ENCODE data around the gene CAMSAP2.
"Not testable (repeated sequence)": the region's sequence is repeated elsewhere in the genome, so short reads cannot be mapped to it uniquely, and the experiment has no call there.

CAMSAP2 gene

DNA sequence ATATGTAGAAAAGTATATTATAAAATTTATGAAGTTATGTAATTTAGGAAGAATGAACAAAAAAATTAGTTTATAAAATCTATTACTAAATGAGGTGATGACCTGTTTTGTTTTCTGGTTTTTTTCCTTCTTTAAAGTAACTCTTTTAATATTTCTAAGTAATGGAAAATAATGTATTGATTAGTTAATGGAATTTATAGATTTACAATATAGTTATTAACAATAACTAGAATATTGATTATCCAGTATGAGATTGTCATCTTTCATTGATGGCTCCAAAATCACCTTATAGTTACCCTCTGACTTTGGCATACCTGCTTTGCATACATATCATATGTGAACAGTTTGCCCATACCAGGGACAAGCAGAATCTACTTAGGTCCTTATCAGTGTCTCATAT is 23.4 kb downstream of the CAMSAP2 start:
- Mint-ChIP-seq H3K9me3 (no peaks in the 10 kb centered on the region), H3K36me3 (peaks cover 15% of the 10 kb centered on the region), H3K27ac (no peak overlapping the region), H3K4me1 (peaks cover 3% of the 10 kb centered on the region), H3K4me3 (no peak overlapping the region), H3K27me3 (no peaks in the 10 kb centered on the region)

DNA sequence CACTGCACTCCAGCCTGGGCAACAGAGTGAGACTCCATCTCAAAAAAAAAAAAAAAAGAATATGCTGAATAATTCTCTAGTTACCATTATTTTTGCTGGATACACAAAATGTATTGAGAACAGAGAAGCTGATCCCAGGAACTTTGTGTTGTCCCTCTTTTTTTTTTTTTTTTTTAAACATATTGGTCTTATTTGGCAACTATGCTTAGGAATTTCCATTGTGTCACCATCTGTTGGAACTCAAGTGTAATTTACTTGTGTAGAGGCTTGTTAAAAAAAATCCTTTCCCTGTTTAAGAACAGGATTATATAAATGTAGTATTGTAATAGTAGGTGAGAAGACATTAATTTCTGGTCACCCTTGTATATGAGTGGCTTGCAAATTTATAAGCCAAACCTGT is 28.6 kb downstream of the CAMSAP2 start:
- H3K27ac Mint-ChIP-seq, result no peak overlapping the region
- no peaks in the 10 kb centered on the region for H3K27me3 Mint-ChIP-seq
- H3K36me3 Mint-ChIP-seq, result peaks cover 22% of the 10 kb centered on the region
- H3K4me1 Mint-ChIP-seq, result no peaks in the 10 kb centered on the region
- H3K9me3 Mint-ChIP-seq, result no peaks in the 10 kb centered on the region
- H3K4me3 Mint-ChIP-seq, result no peak overlapping the region

DNA sequence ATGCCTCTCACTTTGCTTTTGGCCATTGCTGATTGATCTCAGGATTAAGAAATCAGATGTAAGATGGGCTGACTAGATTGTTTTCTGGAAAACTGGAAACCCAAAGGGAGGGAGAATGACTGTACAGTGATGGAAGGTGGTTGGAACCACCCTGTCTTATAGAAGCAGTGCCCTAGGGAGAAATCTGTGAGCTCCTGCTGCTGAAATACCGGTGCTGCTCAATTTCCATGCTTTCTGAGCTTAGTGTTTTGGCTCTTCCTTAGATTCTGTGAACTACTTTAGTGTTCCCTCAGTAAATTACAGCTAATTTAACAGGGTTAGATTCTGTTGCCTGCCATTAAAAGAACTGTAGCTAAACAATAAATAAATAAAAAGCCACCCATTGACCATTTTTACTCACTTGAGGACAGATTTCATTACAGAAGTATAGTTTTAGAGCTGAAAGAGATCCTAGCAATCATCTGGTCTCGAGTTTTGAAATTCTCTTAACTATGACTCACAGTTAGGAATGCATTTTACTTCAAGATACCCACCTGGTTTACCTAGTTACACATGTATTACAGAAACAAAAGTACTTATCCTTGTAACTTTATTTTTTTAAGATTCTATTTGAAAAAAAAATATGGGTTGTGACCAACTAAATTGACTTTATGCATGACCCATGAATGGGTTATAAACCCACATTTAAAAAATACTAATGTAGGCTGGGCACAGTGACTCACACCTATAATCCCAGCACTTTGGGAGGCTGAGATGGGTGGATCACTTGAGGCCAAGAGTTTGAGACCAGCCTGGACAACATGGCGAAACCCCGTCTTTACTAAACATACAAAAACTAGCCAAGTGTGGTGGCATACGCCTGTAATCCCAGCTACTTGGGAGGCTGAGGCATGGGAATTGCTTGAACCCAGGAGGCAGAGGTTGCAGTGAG is 33.2 kb downstream of the CAMSAP2 start:
- Mint-ChIP-seq H3K4me3 (no peak overlapping the region), H3K9me3 (no peaks in the 10 kb centered on the region), H3K27ac (no peak overlapping the region), H3K36me3 (peaks cover 17% of the 10 kb centered on the region), H3K4me1 (peaks cover 4% of the 10 kb centered on the region), H3K27me3 (no peaks in the 10 kb centered on the region)

DNA sequence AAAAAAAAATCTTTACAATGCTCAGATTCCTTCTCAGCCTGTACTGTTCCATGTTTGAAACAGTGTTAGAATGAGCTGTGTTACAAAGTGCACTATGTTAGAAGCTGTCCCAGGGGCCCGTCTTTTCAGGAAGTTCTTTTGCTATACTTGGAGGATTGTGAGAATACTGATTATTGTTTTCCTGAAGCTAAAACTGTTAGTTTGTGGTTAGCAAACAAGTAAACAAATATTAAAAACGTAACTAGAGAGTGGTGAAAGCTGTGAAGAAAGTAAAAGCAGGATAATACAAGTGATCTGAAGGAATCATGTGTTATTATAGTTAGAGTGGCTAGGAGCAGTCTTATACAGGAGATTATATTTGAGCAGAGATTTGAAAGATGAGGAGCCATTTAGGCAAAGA is 35.6 kb downstream of the CAMSAP2 start:
- peaks cover 7% of the 10 kb centered on the region for H3K36me3 Mint-ChIP-seq
- peaks cover 4% of the 10 kb centered on the region for H3K4me1 Mint-ChIP-seq
- peak overlapping the region; percentile 24 for H3K27ac Mint-ChIP-seq
- H3K9me3 Mint-ChIP-seq, result no peaks in the 10 kb centered on the region
- no peaks in the 10 kb centered on the region for H3K27me3 Mint-ChIP-seq
- H3K4me3 Mint-ChIP-seq, result no peak overlapping the region

DNA sequence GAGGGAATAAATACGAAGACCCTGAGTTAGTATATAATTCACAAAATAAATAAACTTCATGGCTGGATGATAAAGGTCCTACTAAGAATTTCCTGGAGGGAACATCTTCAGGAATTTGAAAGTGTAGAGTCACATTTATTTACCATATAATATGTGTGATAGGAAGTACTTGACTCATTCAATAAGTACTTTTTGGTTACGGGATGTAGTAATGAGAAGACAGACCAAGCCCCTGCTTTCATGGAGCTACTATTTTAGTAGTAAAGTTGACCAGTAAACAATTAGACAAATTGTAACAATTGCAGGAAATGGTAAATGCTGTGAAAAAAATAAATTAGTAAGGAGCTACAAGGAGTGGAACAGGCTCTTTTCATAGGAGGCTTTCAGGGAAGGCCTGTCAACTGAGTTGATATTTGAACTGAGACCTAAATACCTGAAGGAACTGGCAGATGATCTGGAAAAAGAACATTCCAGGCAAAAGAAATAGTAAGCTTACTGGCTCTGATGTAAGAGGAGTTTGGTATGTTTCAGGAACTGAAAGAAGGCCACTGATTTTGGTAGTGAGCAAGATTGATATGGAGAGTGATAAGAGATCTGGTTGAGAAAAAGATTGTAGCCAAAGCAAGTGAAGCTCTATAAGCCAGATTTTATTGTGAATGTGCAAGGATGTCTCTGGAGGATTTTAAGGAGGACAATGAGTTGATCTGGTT is 36.2 kb downstream of the CAMSAP2 start:
- H3K4me1 Mint-ChIP-seq, result peaks cover 4% of the 10 kb centered on the region
- no peak overlapping the region for H3K4me3 Mint-ChIP-seq
- H3K36me3 Mint-ChIP-seq, result peaks cover 3% of the 10 kb centered on the region
- no peak overlapping the region for H3K27ac Mint-ChIP-seq
- H3K27me3 Mint-ChIP-seq, result no peaks in the 10 kb centered on the region
- no peaks in the 10 kb centered on the region for H3K9me3 Mint-ChIP-seq

DNA sequence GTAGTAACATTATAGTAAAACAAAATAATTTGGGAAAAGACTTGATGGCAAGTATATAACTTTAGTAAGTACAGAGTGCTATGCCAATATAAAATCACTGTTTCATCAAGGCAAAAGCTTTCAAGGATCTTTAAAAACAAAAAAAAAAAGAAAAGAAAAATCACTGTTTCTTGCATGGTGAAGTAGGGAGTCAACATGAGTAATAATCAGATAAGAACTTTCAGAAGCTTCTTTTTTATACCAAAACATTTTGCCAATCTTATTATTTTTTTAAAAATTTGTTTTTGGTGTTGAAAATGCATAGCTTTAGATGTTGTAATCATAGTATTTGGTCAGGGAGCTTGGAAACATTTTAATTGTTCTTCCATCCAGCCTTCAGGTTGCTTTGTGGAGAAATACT is 37.2 kb downstream of the CAMSAP2 start:
- H3K36me3 Mint-ChIP-seq, result peaks cover 2% of the 10 kb centered on the region
- no peak overlapping the region for H3K4me3 Mint-ChIP-seq
- H3K4me1 Mint-ChIP-seq, result peaks cover 11% of the 10 kb centered on the region
- no peak overlapping the region for H3K27ac Mint-ChIP-seq
- no peaks in the 10 kb centered on the region for H3K27me3 Mint-ChIP-seq
- H3K9me3 Mint-ChIP-seq, result no peaks in the 10 kb centered on the region

DNA sequence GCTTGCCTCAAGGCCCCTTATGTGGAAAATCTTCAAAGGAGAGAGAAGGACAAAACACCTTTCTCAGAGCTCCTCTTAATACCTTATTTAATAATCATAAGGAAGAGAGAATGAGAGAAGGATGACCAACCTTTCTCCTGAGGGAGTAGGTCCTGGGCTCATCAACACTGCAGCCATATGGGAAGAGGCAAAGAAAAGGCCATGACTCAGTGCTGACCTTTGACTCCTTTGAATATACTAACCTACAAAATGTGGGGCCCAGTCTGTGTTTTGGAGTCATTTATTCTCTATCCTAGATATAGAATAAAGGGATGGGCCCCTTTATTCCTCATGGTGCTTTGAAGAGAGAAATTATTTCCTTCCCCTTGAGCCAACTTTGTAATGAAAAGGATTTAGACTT is 38.3 kb downstream of the CAMSAP2 start:
- H3K27ac Mint-ChIP-seq, result no peak overlapping the region
- peaks cover 11% of the 10 kb centered on the region for H3K4me1 Mint-ChIP-seq
- H3K4me3 Mint-ChIP-seq, result no peak overlapping the region
- H3K27me3 Mint-ChIP-seq, result no peaks in the 10 kb centered on the region
- H3K36me3 Mint-ChIP-seq, result peaks cover 3% of the 10 kb centered on the region
- no peaks in the 10 kb centered on the region for H3K9me3 Mint-ChIP-seq

DNA sequence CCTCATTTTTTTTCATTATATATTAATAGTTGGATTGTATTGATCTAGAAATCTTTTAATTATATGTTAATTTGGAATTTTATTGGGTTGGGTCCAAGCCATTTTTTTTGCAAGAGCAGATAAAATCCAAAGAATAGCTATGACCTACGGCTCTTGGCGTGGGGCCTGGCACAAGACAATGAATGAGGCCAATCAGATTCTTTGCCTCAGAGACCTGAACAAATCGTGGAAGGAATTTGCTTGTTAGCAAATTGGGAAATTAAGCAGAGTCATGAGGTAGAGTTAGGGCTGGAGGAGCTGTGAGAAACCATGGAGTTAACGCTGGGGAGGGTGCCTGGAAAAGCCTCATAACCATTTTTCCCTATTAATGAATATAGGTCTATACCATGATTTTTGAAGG is 40.1 kb downstream of the CAMSAP2 start:
- no peaks in the 10 kb centered on the region for H3K27me3 Mint-ChIP-seq
- H3K36me3 Mint-ChIP-seq, result peaks cover 13% of the 10 kb centered on the region

DNA sequence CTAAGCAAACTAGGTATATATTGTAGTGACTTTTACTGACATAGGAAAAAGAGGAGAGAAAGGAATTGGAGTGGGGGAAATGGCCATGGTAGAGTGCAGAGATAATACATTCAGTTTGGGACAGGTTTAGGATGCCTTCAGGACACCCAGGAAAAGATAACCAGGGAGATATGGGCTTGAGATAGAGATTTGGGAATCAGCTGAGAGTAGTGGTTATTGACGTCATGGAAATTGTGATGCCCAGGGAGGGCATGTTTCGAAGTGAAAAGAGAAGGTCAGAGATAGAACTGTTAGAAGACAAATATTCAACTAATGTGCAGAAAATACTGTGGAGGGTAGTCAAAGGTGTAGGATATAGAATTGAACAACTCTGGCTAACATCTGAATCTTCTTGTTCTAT is 40.6 kb downstream of the CAMSAP2 start:
- Mint-ChIP-seq H3K27ac (no peak overlapping the region), H3K36me3 (peaks cover 14% of the 10 kb centered on the region), H3K9me3 (no peaks in the 10 kb centered on the region), H3K4me1 (peaks cover 11% of the 10 kb centered on the region), H3K4me3 (no peak overlapping the region), H3K27me3 (no peaks in the 10 kb centered on the region)

More for the DNA sequence above, 40.1 kb downstream of the CAMSAP2 start:
- H3K4me1 Mint-ChIP-seq, result peaks cover 11% of the 10 kb centered on the region
- H3K27ac Mint-ChIP-seq, result no peak overlapping the region
- H3K4me3 Mint-ChIP-seq, result no peak overlapping the region
- H3K9me3 Mint-ChIP-seq, result no peaks in the 10 kb centered on the region

DNA sequence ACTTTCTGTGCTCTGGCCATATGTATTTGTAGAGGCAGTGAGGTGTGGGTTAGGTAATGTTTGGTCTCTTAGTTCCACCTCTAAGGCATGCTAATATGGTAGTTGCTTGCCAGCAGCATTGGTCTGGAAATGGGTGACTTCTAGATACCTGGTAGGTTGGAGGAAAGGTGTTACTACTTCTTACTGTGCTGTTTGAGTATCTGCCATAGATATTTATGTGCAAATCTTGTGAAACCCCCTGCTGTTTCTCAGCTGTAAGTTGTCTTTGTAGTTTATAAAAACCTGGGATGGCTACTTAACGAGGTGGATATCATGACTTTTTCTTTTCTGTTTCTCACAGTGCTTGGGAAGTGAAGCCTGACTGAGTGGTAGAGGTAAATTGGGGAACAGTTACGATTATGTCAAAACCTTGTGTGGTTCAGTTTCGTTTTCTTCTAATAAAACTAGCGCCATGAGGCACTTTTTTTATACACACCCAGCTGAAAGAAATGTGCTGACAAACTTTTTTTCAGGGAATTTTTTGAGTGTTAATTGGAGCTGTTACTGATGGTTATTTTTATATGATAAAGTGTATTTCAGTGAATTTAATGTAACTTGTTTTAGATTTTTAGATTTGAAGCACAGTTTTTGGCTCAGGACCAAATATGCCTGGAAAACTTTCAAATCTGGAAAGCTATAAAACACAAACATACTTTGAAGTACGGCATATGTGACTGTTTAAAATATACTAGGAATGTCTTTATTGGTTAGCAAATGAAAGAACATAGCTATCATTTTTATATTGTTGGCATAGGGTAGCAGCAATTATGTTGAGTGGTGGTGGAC is 42.1 kb downstream of the CAMSAP2 start:
- Mint-ChIP-seq H3K36me3 (peaks cover 16% of the 10 kb centered on the region), H3K4me3 (no peak overlapping the region), H3K27me3 (no peaks in the 10 kb centered on the region), H3K27ac (no peak overlapping the region), H3K4me1 (peaks cover 7% of the 10 kb centered on the region), H3K9me3 (no peaks in the 10 kb centered on the region)

DNA sequence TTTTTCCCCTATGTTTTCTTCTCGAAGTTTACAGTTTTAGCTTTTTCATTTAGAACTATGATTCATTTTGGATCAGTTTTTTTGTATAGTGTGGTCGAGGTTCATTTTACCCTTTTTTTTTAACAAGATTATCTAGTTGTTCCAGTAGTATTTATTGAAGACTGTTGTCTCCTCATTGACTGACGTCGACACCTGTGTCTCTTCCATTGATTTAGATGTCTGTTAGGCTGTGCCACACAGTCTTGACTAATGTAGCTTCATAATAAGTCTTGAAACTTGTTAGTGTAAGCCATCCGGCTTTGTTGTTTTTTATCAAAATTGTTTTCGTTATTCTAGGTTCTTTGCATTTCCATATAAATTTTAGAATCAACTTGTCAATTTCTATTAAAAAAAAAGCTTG is 45.2 kb downstream of the CAMSAP2 start:
- no peak overlapping the region for H3K4me3 Mint-ChIP-seq
- no peak overlapping the region for H3K27ac Mint-ChIP-seq
- H3K27me3 Mint-ChIP-seq, result no peaks in the 10 kb centered on the region
- no peaks in the 10 kb centered on the region for H3K9me3 Mint-ChIP-seq
- H3K36me3 Mint-ChIP-seq, result peaks cover 22% of the 10 kb centered on the region
- peaks cover 7% of the 10 kb centered on the region for H3K4me1 Mint-ChIP-seq

DNA sequence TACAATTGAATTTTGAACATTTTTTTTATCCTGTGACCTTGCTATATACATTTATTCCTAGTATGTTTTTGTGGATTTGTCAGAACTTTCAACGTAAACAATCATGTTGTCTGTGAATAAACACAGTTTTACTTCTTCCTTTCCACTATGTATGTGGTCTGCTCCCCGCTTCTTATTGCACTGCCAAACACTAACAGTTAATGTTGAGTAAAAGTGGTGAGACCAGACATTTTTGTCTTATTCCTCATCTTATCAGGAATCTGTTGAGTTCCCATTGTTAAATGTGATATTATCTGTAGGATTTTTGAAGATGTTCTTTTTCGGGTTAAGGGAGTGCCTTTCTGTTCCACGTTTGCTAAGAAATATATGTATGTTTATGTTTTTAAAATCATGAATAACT is 45.9 kb downstream of the CAMSAP2 start:
- H3K36me3 Mint-ChIP-seq, result peaks cover 28% of the 10 kb centered on the region
- no peaks in the 10 kb centered on the region for H3K9me3 Mint-ChIP-seq
- no peak overlapping the region for H3K4me3 Mint-ChIP-seq
- H3K4me1 Mint-ChIP-seq, result peaks cover 7% of the 10 kb centered on the region
- H3K27ac Mint-ChIP-seq, result no peak overlapping the region
- H3K27me3 Mint-ChIP-seq, result no peaks in the 10 kb centered on the region

DNA sequence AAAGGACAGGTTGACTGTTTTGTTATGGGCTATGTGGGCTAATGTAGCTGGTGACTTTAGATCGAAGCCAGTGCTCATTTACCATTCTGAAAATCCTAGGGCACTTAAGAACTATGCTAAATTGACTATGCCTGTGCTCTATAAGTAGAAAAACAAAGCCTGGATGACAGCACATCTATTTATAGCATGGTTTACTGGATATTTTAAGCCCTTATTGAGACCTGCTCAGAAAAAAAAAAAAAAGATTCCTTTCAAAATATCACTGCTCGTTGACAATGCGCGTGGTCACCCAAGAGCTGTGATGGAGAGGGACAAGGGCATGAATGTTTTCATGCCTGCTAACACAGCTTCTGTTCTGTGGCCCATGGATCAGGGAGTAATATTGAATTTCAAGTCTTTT is 48.1 kb downstream of the CAMSAP2 start:
- H3K27me3 Mint-ChIP-seq, result no peaks in the 10 kb centered on the region
- H3K27ac Mint-ChIP-seq, result no peak overlapping the region
- H3K36me3 Mint-ChIP-seq, result peaks cover 28% of the 10 kb centered on the region
- H3K9me3 Mint-ChIP-seq, result no peaks in the 10 kb centered on the region
- H3K4me1 Mint-ChIP-seq, result no peaks in the 10 kb centered on the region
- no peak overlapping the region for H3K4me3 Mint-ChIP-seq

DNA sequence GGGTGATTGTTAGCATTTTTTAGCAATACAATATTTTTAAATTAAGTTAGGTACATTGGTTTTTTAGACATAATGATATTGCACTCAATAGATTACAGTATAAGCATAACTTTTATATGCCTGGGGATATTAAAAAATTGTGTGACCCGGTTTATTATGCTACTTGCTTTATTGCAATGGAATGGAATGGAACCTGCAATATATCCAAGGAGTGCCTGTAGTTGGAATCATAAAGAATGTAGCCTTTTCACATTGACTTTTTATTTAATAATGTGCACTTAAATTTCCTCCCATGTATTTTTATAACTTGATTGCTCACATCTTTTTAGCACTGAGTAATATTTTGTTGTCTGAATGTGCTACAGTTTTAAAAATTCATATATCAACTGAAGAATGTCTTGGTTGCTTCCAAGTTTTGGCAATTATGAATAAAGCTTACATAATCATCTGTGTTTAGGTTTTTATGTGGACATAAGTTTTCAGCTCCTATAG is 49.2 kb downstream of the CAMSAP2 start:
- Mint-ChIP-seq H3K4me1 (no peaks in the 10 kb centered on the region), H3K36me3 (peaks cover 26% of the 10 kb centered on the region), H3K27me3 (no peaks in the 10 kb centered on the region), H3K27ac (no peak overlapping the region), H3K4me3 (no peak overlapping the region), H3K9me3 (no peaks in the 10 kb centered on the region)

DNA sequence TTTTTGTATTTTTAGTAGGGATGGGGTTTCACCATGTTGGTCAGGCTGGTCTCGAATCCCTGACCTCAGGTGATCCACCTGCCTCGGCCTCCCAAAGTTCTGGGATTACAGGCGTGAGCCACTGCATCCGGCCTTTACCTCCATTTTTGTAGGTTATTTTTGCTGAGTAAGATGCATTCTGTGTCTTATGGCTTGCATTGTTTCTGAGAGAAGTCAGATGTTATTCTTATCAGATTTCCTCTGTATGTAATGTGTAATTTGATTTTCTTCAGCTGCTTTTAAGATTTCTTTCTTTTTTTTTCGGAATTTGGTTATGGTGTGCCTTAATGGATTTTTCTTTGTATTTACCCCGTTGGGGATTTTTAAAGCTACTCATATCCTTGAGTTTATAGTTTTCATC is 52.3 kb downstream of the CAMSAP2 start:
- H3K4me1 Mint-ChIP-seq, H3K9me3 Mint-ChIP-seq, H3K27ac Mint-ChIP-seq, H3K27me3 Mint-ChIP-seq, H3K4me3 Mint-ChIP-seq: not testable (repeated sequence)
- peaks cover 17% of the 10 kb centered on the region for H3K36me3 Mint-ChIP-seq
